ENCODE data around the gene PIGK.
A peak's percentile ranks its signal among the peaks of the same experiment; 100 is the strongest.
"Not testable (repeated sequence)": the region's sequence is repeated elsewhere in the genome, so short reads cannot be mapped to it uniquely, and the experiment has no call there.

PIGK gene

DNA sequence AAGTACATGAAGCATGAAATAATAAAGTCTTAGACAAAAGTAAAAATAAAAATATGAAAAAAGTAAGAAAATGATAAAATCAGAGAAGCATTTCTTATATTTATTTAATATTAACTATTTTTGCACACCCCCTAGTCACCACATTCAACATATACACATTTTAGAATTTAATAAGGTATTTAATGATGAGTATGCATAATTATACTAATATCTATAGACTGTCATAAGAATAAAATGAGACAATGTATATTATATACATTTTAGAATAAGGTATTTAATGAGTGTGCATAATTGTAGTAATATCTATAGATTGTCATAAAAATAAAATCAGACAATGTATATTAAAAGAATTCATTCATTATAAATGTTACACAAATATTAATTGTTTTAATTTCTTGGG lies 18.9 kb downstream of the PIGK start:
- intact Hi-C loops (cut with DNase I) = no loop called here
- no peak for DNase-seq

DNA sequence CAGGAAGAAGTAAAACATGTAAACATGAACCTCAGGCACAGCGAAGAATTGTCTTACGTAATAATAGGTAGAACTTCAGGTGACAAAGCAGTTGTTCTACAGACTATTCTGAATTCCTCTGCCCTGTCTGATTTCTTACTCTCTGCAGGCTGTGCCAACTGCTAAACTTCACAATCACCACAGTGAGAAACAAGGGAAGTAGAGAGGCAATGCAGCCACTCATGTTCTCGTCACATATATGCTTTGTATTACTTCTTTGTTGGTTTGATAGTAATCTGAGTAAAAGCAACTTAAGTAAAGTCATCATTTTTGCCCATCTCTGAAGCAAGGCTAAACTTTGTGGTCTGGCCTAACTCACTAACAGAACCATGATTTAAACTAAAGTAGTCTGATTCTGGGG lies 21.9 kb downstream of the PIGK start:
- intact Hi-C loops (cut with DNase I) = no loop called here
- no peak for DNase-seq

DNA sequence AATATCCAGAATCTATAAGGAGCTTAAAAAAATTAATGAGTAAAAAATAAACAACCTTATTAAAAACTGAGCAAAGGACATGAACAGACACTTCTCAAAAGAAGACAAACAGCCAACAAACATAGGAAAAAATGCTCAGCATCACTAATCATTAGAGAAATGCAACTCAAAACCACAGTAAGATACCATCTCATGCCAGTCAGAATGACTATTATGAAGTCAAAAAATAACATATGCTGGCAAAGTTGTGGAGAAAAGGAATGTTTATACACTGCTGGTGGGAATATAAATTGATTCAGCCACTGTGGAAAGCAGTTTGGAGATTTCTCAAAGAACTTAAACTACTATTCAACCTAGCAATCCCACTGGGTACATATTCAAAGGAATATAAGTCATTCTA lies 25.3 kb downstream of the PIGK start:
- intact Hi-C loops (cut with DNase I) = no loop called here
- no peak for DNase-seq

- intact Hi-C loops (cut with DNase I) = no loop called here
- no peak for DNase-seq
Observed at GRCh38 chr1:77188770-77189169, 30.5 kb downstream of the PIGK start.

- intact Hi-C loops (cut with DNase I); DNase-seq: not testable (repeated sequence)
Observed at GRCh38 chr1:77186907-77187306, 32.3 kb downstream of the PIGK start.

DNA sequence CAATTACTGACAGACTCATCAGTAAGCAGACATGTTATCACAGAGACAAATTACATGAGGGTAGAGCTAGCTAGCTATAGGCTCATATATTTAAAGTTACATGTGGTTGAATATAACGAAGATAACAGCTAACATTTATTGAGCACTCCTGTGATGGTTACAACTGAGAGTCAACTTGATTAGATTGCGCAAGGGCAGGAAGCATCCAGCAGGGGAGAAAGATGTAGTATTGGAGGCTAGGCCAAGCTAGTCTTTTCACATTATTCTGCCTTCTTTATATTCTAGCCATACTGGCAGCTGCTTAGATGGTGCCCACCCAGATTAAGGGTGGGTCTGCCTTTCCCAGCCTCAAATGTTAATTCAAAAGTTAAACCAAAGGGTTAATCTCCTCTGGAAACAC lies 37.1 kb downstream of the PIGK start:
- intact Hi-C loops (cut with DNase I) = no loop called here
- DNase-seq = no peak

GRCh38 chr1:77179632-77180031 lies 39.6 kb downstream of the PIGK start:
- DNase-seq = no peak
- intact Hi-C loops (cut with DNase I) = no loop called here

- no peak for DNase-seq
Observed at GRCh38 chr1:77175230-77175844, 43.9 kb downstream of the PIGK start.

GRCh38 chr1:77170687-77171086 lies 48.5 kb downstream of the PIGK start:
- intact Hi-C loops (cut with DNase I) = no loop called here
- no peak for DNase-seq

More at GRCh38 chr1:77175230-77175844, 43.9 kb downstream of the PIGK start:
- intact Hi-C loops (cut with DNase I) = no loop called here

DNA sequence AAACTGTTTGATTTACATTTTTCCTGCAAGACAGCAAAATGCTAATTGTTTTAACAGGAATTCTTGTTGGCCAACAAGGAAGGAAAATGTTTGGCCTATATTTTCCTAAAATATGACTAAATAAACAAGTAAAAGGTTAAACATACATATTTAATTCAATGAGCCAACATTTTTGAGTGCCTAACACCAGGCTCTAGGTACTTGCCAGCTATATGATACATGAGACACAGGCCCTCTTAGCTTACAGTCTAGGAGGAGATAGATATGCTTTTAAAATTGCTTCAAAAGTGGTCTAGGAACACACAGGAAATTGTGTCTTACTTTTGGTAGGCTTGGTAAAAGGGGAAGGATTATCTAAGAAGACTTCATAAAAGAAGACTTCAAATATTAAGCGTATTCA lies 50.9 kb downstream of the PIGK start:
- intact Hi-C loops (cut with DNase I) = no loop called here
- DNase-seq = no peak

GRCh38 chr1:77164434-77164944 lies 54.7 kb downstream of the PIGK start:
- intact Hi-C loops (cut with DNase I) = no loop called here
- DNase-seq = no peak

DNA sequence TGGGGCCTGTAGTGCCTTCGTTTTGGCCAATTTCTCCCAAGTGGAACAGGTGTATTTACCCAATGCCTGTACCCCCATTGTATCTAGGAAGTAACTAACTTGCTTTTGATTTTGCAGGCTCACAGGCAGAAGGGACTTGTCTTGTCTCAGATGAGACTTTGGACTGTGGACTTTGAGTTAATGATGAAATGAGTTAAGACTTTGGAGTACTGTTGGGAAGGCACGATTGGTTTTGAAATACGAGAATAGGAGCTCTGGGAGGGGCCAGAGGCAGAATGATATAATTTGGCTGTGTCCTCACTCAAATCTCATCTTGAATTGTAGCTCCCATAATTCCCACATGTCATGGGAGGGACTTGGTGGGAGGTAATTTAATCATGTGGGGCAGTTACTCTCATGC lies 59.5 kb downstream of the PIGK start:
- DNase-seq = not testable (repeated sequence)
- intact Hi-C loops (cut with DNase I) = loop anchor here (10.0 kb wide), 1 partner anchor 955 kb away; no protein-coding TSS in a partner anchor

DNA sequence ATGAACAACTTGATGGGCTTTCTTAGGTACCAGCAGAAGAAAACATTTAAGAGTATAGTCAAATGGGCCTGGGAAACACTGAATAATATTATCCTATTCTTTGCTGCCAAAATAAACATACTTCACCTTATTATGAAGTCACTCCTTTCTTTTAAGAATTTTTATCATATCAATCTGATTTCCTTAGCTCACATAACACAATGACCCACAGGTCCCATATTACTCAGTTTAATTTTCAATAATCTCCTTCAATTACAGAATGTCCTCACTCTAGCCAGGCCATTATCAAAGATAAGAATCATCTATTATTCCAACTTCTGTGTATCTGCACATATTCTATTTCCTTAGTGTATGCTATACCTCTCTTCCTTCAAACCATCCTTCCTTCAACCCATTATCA lies 63.0 kb downstream of the PIGK start:
- intact Hi-C loops (cut with DNase I) = loop anchor here (10.0 kb wide), 1 partner anchor 959 kb away; no protein-coding TSS in a partner anchor

DNA sequence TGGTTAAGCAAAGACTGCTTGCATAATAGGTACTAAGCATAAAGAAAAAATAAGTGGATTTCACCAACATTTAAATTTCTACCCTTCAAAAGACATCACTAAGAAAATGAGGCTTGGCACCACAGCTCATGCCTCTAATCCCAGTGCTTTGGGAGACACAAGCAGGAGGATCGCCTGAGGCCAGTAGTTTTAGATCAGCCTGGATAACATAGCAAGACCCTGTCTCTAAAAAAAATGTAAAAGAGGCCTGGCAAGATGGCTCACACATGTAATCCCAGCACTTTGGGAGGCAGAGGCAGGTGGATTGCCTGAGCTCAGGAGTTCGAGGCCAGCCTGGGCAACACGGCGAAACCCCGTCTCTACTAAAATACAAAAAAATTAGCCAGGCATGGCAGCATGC lies 73.0 kb downstream of the PIGK start:
- no peak for DNase-seq
- intact Hi-C loops (cut with DNase I) = no loop called here

More for the DNA sequence above, 63.0 kb downstream of the PIGK start:
- DNase-seq = no peak

DNA sequence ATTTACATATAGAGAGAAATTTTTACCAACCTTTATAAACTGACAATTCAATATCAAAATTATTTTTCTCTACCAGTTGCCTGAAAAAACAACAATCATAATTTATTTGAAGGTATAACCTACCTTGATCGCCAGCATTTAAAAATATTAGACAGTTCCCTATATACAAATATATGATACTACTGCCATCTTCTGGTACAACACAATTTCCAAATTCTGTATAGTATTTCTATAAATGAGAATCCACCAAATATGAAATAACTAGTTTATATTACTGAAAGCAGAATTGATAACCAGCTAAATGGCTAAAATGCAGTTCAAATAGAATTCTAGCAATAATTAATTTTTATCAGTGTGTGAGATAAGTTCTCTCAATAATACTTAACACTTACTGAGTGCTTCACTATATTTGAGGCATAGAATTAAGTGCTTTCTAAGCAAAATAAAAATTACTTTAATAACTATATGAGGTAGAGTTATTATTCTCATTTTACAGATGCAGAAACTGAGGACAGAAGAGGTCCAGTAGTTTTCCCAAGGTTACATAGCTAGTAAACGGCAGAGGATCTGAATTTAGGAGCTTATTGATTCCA lies 75.6 kb downstream of the PIGK start:
- no peak for DNase-seq
- intact Hi-C loops (cut with DNase I) = loop anchor here (5.0 kb wide), 2 partner anchors 811 to 1151 kb away; no protein-coding TSS in a partner anchor

- DNase-seq = peak in 4 of 10 donors; percentile 12 to 84 (median 38)
- intact Hi-C loops (cut with DNase I) = no loop called here
Observed at GRCh38 chr1:77139389-77139788, 79.8 kb downstream of the PIGK start.

GRCh38 chr1:77134359-77134758 lies 84.9 kb downstream of the PIGK start:
- DNase-seq = no peak
- intact Hi-C loops (cut with DNase I) = no loop called here

DNA sequence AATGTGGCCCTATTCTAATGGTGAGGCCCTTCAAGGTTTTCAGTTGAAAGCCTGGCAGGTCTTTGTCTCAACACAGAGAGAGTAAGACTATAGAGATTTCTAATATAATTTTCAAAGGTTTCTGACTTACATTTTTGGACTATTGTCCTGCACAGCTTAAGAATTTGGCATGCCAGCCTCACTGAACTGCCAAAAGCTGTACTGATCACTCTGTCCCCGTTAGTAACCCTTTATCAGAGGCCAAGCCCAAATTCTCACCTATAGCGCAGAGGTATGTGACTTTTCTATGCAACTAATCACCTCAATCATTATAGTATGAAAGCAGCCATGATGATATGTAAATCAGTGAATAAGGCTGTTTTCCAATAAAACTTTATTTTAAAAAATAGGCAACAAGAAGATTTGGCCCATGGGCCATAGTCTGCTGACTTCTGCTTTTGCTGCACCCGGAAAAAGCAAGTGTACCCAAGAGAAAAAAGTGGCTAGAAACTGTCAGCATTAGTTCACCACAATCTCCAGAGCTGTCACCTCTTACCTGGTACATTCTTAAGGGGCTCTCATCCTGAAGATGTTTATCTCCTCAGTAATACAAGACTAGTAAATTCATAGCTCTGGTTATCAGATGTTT lies 85.4 kb downstream of the PIGK start:
- DNase-seq = no peak
- intact Hi-C loops (cut with DNase I) = no loop called here

- intact Hi-C loops (cut with DNase I) = loop anchor here (1.0 to 5.0 kb wide), 2 partner anchors 972 to 1134 kb away; no protein-coding TSS in a partner anchor
- peak in 2 of 10 donors; percentile 10 for DNase-seq
Observed at GRCh38 chr1:77126307-77126706, 92.9 kb downstream of the PIGK start.

- intact Hi-C loops (cut with DNase I) = no loop called here
- DNase-seq = no peak
Observed at GRCh38 chr1:77121503-77121902, 97.7 kb downstream of the PIGK start.

DNA sequence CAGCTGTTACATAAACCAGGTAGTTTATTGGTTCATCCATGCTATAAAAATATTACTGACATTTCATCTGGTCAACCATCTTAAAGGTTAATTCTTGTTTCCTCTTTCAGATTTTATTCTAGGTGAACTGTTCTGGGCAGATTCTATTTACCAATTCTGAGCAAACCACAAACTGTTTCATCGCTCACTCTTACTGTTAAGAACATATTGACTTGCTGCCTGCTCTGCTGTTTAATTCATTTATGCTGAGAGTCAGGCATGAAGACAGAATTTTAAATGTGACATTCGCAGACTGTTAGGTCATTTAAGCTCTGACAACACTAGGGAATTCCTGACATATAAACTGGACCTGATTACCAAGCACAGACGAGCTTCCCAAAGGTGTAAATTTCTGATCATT lies 98.3 kb downstream of the PIGK start:
- intact Hi-C loops (cut with DNase I) = no loop called here
- DNase-seq = no peak

GRCh38 chr1:77118712-77119111 lies 100.5 kb downstream of the PIGK start:
- DNase-seq = no peak

More at GRCh38 chr1:77118712-77119111, 100.5 kb downstream of the PIGK start:
- intact Hi-C loops (cut with DNase I) = no loop called here
